ENCODE data around the gene KIF3A.

KIF3A gene

DNA sequence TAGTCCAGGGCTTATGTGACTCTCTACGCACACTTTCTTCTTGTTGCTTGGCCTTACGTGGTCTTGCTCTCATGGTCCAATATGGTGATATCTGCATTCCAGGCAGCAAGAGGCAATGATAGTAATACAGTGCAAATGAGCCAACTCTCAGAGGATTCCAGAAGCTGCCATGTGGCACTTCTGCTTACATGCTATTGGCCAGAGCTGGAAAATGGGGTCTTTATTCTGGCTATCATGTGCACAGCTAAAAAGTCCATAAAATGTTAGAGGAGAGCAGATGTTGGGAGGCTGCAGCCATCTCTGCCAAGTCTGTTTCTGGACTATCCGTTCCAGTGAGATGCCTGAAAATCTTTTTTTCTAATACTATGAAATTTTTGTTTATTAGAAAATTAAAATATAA is 42.6 kb upstream of the KIF3A start:
- no peak for TF ChIP-seq CTCF (IDR thresholded peaks at IDR 0.05; ENCODE audit: low read depth, low read length)
- no peak for DNase-seq (ENCODE audit: extremely low read depth, low read depth)

DNA sequence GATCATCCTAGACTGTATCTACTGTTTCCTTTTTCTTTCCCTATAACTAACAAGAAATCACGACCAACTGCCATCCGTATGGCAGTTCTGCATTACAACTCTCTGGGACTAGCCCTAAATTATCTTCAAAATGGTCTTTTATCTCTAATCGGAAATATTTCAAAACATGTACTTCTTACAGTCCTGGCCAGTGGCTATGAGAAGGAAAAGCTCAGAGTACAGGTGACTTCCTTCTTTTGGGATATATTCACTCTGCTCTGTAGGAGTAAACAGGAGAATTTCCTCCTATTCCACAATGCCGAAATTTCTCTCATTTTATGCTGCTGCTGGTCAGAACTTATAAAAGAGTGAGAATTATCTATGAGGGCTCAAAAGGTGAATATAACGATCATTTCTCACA is 41.5 kb upstream of the KIF3A start:
- no peak for DNase-seq (ENCODE audit: extremely low read depth, low read depth)
- TF ChIP-seq CTCF (IDR thresholded peaks at IDR 0.05; ENCODE audit: low read depth, low read length) = no peak

GRCh38 chr5:132778129-132778528 is 40.8 kb upstream of the KIF3A start:
- no peak for DNase-seq (ENCODE audit: extremely low read depth, low read depth)
- TF ChIP-seq CTCF (IDR thresholded peaks at IDR 0.05; ENCODE audit: low read depth, low read length) = no peak

DNA sequence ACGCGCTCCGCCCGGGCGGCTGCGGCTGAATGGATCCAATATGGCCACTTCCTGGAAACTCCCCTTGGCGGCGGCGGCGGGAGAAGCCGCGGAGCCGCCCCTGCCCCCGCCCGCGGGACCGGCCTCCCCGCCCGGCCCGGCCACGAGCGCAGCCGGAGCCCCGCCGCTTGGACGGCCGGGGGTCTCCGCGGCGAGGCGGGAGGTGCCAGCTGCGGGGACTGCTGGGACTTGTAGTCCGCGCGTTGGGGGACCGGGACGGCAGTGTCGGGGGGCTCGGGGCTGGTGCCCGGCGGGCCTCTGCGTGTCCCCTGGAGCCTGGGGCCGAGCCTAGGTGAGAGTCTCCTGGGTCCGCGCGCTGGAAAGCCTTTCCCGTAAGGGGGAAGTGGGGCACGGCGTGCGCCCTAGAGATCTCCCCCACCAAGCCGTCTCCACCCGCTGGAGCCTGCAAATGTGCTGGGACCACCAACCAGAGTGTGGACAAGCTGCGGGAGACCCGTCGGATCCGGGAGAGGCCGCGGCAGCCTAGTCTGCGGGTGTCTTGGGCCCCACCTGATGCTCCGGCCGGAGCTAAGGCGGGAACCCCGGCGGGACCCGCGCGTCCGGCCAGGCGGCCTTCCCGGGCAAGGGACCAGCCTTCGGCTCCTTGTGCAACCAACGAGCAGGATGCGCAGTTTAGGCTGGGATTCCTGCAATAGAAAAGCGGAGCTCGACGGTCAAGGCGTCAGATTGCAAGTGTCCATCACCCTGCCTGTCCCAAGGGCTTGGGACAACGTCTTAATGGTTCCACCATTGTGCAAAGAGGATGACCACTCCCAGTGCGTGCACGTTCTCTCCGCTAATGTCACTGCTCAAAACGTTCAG is 40.1 kb upstream of the KIF3A start, which contains the start of gene SEPTIN8:
SEPTIN8 (minus strand) TSS at position 31 of the 861 bp plus-strand sequence. CDS start 102 bp downstream, outside the sequence.
- no peak for TF ChIP-seq CTCF (IDR thresholded peaks at IDR 0.05; ENCODE audit: low read depth, low read length)
- no peak for DNase-seq (ENCODE audit: extremely low read depth, low read depth)

GRCh38 chr5:132776938-132777208 is 39.5 kb upstream of the KIF3A start:
- DNase-seq (ENCODE audit: extremely low read depth, low read depth) = no peak
- TF ChIP-seq CTCF (IDR thresholded peaks at IDR 0.05; ENCODE audit: low read depth, low read length) = no peak

DNA sequence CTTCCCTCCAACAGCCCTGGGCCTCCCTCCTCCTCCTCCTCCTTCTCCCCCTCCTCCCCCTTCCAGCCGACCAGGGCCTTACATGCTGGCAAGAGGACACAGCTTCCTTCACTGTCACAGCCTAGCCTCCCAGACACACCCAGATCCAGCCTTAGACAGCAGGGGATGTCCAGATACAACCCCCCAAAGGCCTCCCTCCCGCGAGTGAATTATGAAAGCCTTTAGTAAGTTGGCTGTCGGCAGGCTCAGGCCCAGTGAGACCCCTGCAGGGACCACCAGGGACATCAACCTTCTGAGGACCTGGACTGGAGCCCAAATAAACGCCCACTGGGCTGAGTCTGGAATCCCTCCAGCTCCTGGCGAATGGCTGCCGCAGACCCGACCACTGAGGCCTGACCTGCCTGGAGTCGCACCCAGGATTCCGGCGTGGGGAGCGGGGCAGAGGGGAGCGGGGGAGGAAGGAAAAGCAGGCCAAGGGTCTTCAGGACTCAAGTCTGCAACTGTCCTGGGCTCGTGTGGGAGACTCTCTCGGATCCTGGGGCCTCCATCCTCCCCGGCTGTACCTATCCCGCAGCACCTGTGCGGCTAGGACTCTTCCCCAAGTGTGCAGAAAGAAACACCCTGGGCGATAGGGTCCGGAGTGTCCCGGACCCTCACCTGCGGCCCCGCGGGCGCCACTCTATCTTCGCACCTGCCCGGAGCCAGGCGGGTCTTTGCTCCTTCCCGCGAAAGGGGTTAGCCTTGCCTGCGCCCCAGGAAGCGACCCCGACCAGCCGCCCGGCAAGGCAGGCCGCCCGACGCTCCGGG is 39.0 kb upstream of the KIF3A start:
- no peak for DNase-seq (ENCODE audit: extremely low read depth, low read depth)
- TF ChIP-seq CTCF (IDR thresholded peaks at IDR 0.05; ENCODE audit: low read depth, low read length) = no peak

- TF ChIP-seq CTCF (IDR thresholded peaks at IDR 0.05; ENCODE audit: low read depth, low read length) = no peak
These were observed 38.2 kb upstream of the KIF3A start for GRCh38 chr5:132775476-132775961.

More at GRCh38 chr5:132775476-132775961, 38.2 kb upstream of the KIF3A start:
- no peak for DNase-seq (ENCODE audit: extremely low read depth, low read depth)

Measured in AG09319 (cell line).